GM19452 (cell line): Measurements from ENCODE around the gene AHCYL2.
A peak's percentile ranks its signal among the peaks of the same experiment; 100 is the strongest.
"Not testable (repeated sequence)": the region's sequence is repeated elsewhere in the genome, so short reads cannot be mapped to it uniquely, and the experiment has no call there.

ENCODE experiments used
- ATAC-seq: cut with Tn5 transposase; IDR thresholded peaks from one replicate; pipeline ENCODE4 v1.9.1; 2021; ENCODE audit not compliant: unreplicated experiment

The AHCYL2 gene

DNA sequence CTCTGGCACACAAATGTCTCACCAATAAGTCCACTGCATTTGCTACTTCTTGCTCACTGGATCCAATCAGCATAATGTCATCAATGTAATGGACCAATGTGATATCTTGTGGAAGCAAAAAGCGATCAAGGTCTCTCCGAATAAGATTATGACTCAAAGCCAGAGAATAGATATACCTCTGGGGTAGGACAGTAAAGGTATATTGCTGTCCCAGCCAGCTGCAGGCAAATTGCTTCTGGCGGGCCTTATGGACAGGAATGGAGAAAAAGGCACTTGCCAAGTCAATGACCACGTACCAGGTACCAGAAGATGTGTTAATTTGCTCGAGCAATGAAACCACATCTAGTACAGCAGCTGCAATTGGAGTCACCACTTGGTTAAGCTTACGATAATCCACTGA lies 222.6 kb downstream of the AHCYL2 start:
- not testable (repeated sequence) for ATAC-seq

DNA sequence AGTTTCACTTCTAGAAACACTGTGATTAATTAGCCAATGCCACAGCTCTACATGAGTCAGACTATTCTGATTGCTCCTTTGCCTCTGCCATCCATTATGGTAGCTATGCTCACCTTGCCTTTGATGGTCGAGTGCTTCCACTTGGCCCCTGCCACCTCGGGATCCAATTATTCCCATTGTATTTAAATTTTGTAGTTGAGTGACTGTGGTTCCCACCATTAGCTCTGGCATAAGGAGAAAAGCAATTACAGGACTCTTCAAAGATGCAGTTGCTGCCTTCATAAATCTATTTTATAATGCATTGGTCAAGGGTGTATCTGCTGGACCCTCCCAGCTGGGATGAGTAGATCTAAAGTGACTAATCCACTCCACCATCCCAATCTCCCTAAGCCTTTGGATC lies 223.8 kb downstream of the AHCYL2 start:
- ATAC-seq: not testable (repeated sequence)

DNA sequence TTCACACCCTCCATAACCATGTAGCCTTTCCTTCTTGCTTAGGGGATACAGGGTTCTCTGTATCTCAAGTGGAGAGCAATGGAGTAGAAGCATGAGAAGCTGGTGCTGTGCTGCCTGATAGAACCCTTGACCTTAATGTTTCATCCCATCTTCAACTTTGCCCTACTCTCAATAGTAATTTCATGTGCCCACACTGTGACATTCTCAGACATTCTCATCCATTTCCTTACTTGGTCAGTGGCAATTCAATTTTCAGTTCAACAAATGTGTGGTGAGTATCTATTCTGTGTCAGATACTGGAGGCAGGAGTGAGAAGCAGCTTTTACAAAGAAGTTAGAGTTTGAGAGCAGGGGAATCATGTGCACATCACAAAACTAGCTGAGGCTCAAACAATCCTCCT lies 225.5 kb downstream of the AHCYL2 start:
- no peak for ATAC-seq

DNA sequence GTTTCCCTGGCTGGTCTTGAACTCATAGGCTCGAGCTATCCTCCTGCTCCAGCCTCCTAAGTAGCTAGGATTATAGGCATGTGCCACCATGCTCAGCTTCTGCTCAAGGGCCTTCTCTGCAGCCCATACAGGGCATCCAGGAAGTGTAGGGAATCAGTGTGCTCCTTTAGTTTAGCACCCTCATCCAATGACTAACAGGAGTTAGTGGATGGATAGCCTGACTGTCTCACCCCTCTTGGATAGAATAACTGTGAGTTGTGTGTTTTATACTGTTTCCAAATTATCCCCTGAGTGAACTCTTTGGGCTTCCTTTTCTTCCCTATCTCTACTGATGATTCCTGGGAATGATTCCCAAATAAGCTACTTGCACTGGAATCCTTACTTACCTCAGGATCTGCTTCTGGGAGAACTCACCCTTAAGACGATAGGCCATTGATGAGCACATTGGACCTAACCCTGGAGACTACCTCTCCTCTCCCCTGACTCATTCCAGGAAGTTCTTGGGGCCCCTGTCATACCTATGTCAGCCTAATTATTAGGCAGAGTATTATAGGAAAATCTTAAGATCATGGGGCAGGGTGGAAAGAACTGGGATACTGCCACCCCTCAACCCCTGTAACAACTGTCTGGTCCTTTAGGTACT lies 227.9 kb downstream of the AHCYL2 start:
- no peak for ATAC-seq

- ATAC-seq: no peak
These were observed 228.8 kb downstream of the AHCYL2 start for GRCh38 chr7:129453510-129454248.

DNA sequence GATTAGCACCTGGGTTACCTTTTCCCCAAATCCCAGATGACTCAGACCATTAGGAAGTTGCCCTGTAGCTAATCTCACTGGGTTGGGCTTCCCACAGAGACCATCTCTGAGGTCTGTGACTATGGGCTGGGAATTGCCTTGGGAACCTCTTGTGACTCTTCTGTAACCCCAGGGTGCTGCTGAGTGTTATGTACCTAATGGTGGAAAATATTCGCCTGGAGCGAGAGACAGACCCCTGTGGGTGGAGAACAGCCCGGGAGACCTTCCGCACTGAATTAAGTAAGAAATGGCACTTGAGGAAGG lies 229.4 kb downstream of the AHCYL2 start:
- no peak for ATAC-seq

DNA sequence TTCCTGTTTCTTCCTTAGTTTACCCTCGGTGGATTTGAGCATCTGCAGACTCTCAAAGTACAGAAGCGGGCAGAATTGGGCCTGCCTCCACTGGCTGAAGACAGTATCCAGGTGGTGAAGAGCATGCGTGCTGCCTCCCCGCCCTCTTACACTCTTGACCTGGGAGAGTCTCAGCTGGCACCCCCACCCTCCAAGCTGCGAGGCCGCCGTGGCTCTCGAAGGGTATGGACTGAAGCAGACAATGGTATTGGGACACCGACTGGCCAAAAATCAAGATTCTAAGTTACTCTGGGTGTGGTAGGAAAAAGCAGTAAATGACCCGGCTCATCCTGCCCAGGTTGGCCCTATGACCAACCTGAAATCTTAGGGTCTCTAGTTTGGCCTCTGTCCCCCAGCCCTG lies 231.6 kb downstream of the AHCYL2 start:
- ATAC-seq: no peak

- ATAC-seq: no peak
These were observed 232.3 kb downstream of the AHCYL2 start for GRCh38 chr7:129457101-129457500.

- no peak for ATAC-seq
These were observed 233.3 kb downstream of the AHCYL2 start for GRCh38 chr7:129458171-129458570.

DNA sequence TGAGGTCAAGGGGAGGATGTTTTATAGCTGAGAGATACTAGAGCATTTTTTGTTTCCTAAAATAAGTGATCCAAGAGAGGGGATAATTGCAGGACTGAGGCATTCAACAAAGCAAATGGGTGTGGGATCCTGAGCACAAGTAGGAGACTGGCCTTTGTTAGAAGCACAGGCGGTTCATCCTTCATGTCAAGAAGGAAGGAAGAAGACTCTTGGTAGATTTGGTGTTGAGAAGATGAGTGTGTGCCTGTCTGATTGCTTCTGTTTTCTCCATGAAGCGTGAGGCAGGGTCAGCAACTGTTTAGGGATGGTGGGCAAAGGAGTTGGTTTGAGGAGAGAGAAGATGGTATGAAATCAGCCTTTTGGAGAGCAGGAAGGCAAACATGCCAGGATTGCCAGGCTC lies 237.0 kb downstream of the AHCYL2 start:
- no peak for ATAC-seq

- ATAC-seq: no peak
These were observed 237.6 kb downstream of the AHCYL2 start for GRCh38 chr7:129462420-129462819.

DNA sequence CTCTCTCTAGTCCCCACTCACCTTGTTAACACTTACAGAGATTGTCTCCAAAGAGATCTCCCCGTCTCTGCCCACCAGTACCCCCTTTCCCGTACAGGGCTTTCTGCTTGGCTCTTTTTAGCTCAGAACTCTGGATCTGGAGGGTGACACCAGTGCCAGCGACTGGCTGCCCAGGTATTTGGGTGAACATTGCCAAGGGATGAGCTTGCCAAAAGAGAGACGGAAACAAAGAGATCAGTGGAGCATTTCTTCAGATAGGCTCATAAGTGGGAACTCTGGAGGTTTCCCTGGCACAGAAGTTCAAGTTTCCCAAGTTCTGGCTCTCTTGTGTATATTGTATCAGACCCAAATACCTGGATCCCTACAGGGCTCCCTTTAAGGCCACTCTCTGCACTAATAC lies 239.4 kb downstream of the AHCYL2 start:
- ATAC-seq: no peak

GRCh38 chr7:129465080-129465479 lies 240.2 kb downstream of the AHCYL2 start:
- ATAC-seq: no peak

DNA sequence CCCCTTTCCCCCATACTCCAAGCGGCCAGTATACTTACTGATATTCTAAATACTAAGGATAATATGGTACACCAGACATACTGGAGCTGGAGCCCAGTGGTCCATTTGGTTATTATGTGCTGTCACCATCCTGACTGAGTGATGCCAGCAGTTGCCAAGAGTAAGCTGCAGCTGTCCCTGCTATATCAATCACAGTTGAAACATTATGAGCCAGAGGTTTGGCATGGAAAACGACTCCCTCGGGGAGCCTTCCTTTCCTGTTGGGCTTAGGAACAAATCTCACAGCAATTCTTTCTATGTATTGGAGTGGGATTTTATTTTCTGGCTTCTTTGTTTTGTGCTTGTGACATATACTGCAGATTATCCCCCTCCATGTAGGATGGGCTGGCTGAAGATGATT lies 242.0 kb downstream of the AHCYL2 start:
- no peak for ATAC-seq

- no peak for ATAC-seq
These were observed 243.3 kb downstream of the AHCYL2 start for GRCh38 chr7:129468087-129468486.

DNA sequence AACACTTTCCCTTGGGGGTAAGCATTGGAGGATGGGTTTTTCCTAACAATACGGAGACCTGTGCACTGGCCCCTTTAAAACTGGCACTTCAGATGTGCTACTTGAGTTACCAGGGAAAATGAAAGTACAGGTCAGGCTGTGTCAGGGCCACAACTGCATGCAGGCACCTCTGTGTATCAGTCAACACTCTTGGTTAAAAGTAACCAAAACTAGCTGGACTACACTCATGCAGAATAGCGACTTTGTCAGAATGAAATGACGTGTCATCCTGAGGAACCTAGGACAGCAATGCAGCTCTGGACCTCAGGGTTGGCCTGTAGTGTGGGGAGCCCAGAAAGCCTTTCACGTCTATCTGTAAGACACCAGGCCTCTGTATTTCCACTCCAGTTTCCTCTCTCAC lies 243.7 kb downstream of the AHCYL2 start:
- peak; percentile 80 for ATAC-seq

- no peak for ATAC-seq
These were observed 245.1 kb downstream of the AHCYL2 start for GRCh38 chr7:129469930-129470329.

- no peak for ATAC-seq
These were observed 245.6 kb downstream of the AHCYL2 start for GRCh38 chr7:129470411-129470810.

GRCh38 chr7:129471402-129471827 lies 246.6 kb downstream of the AHCYL2 start:
- ATAC-seq: no peak

DNA sequence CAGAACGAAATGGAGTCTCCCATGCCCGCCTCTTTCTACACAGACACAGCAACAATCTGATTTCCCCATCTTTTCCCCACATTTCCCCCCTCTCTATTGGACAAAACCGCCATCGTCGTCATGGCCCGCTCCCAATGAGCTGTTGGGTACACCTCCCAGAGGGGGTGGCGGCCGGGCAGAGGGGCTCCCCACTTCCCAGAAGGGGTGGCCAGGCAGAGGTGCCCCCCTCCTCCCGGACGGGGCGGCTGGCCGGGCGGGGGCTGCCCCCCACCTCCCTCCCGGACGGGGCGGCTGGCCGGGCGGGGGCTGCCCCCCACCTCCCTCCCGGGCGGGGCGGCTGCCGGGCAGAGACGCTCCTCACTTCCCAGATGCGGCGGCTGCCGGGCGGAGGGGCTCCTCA lies 251.1 kb downstream of the AHCYL2 start:
- ATAC-seq: not testable (repeated sequence)

- ATAC-seq: not testable (repeated sequence)
These were observed 251.6 kb downstream of the AHCYL2 start for GRCh38 chr7:129476398-129476797.
